Glutamatergic neuron (in vitro differentiated cells): Measurements from ENCODE around the gene R3HDM4. TPM values are rescaled to one million over a fixed set of nuclear protein-coding genes. Genes with fewer than 3 reads are reported as not detected.

ENCODE experiments used
- DNase-seq: peaks from one replicate; pipeline ENCODE4 v3.0.0; 2022
- H3K27ac Mint-ChIP-seq: one replicate; pipeline ENCODE4 v1.8.0; 2020; ENCODE audit warnings: mild to moderate bottlenecking, mixed read lengths, inconsistent platforms; ENCODE audit not compliant: unreplicated experiment
- H3K27me3 Mint-ChIP-seq: one replicate; pipeline ENCODE4 v1.8.0; 2020; ENCODE audit warnings: mild to moderate bottlenecking, moderate library complexity, mixed read lengths, inconsistent platforms; ENCODE audit not compliant: unreplicated experiment
- H3K36me3 Mint-ChIP-seq: one replicate; pipeline ENCODE4 v1.8.0; 2020; ENCODE audit warnings: mild to moderate bottlenecking, mixed read lengths, inconsistent platforms; ENCODE audit not compliant: unreplicated experiment
- H3K4me1 Mint-ChIP-seq: one replicate; pipeline ENCODE4 v1.8.0; 2020; ENCODE audit warnings: mild to moderate bottlenecking, low read depth, mixed read lengths, inconsistent platforms; ENCODE audit not compliant: unreplicated experiment
- H3K4me3 Mint-ChIP-seq: one replicate; pipeline ENCODE4 v1.8.0; 2020; ENCODE audit warnings: mild to moderate bottlenecking, mixed read lengths, inconsistent platforms; ENCODE audit not compliant: unreplicated experiment
- H3K9me3 Mint-ChIP-seq: one replicate; pipeline ENCODE4 v1.8.0; 2020; ENCODE audit warnings: mild to moderate bottlenecking, moderate library complexity, mixed read lengths, inconsistent platforms; ENCODE audit not compliant: unreplicated experiment
- CTCF ChIP-seq: fragments of 200-600 bp; sonication (generic); IDR thresholded peaks from one replicate; pipeline ENCODE4 v1.5.0; 2021; ENCODE audit not compliant: partially characterized antibody, unreplicated experiment
- total RNA-seq: library from RNA; stranded (reverse); fragmentation: NEBNext Ultra II Directional; extraction: Animal tissue kit (Norgen Biotek cat#: 25700); gene quantifications from one replicate; pipeline ENCODE4 v1.2.1, GENCODE V29; 2021; ENCODE audit not compliant: unreplicated experiment

Gene R3HDM4
- total RNA-seq, 1 donor from 2014 or later, result 61.9 TPM

GRCh38 chr19:954672-955494, 41.9 kb upstream of the R3HDM4 start:
- H3K4me3 Mint-ChIP-seq, result no peak overlapping the region
- H3K27ac Mint-ChIP-seq, result no peak overlapping the region
- H3K36me3 Mint-ChIP-seq, result no peaks in the 10 kb centered on the region
- TF ChIP-seq CTCF, result no peak
- H3K9me3 Mint-ChIP-seq, result peaks cover 3% of the 10 kb centered on the region
- H3K4me1 Mint-ChIP-seq, result peaks cover 8% of the 10 kb centered on the region
- peaks cover 2% of the 10 kb centered on the region for H3K27me3 Mint-ChIP-seq
- no peak for DNase-seq

GRCh38 chr19:954272-954671, 41.3 kb upstream of the R3HDM4 start:
- H3K27ac Mint-ChIP-seq, result no peak overlapping the region
- H3K4me1 Mint-ChIP-seq, result peaks cover 8% of the 10 kb centered on the region
- peaks cover 3% of the 10 kb centered on the region for H3K9me3 Mint-ChIP-seq
- H3K36me3 Mint-ChIP-seq, result no peaks in the 10 kb centered on the region
- DNase-seq, result no peak
- no peak overlapping the region for H3K4me3 Mint-ChIP-seq
- no peaks in the 10 kb centered on the region for H3K27me3 Mint-ChIP-seq
- TF ChIP-seq CTCF, result no peak

GRCh38 chr19:953445-954271, 40.6 kb upstream of the R3HDM4 start:
- no peak overlapping the region for H3K4me3 Mint-ChIP-seq
- DNase-seq, result no peak

GRCh38 chr19:952680-953444, 39.8 kb upstream of the R3HDM4 start:
- peaks cover 3% of the 10 kb centered on the region for H3K9me3 Mint-ChIP-seq
- H3K4me1 Mint-ChIP-seq, result peaks cover 6% of the 10 kb centered on the region
- no peak overlapping the region for H3K4me3 Mint-ChIP-seq
- H3K36me3 Mint-ChIP-seq, result no peaks in the 10 kb centered on the region
- H3K27ac Mint-ChIP-seq, result no peak overlapping the region
- no peaks in the 10 kb centered on the region for H3K27me3 Mint-ChIP-seq
- TF ChIP-seq CTCF, result no peak
- DNase-seq, result no peak

More at GRCh38 chr19:953445-954271, 40.6 kb upstream of the R3HDM4 start:
- no peak for TF ChIP-seq CTCF
- Mint-ChIP-seq H3K9me3 (peaks cover 3% of the 10 kb centered on the region), H3K27me3 (no peaks in the 10 kb centered on the region), H3K36me3 (no peaks in the 10 kb centered on the region), H3K27ac (no peak overlapping the region), H3K4me1 (peaks cover 6% of the 10 kb centered on the region)
